SK-N-SH treated with all-trans-retinoic acid at 6 μM for 48 hours (cell line): Measurements from ENCODE around the gene KAT7.

Experiments
- ATAC-seq: fragments of 200-7000 bp; cut with Tn5 transposase; 3 replicates; pipeline ENCODE4 v1.9.1; 2020; ENCODE audit warnings: mild to moderate bottlenecking, moderate library complexity
- ARNTL ChIP-seq: fragments of 450-650 bp; formaldehyde crosslinking; IDR thresholded peaks from 2 replicates; pipeline ENCODE4 v1.5.0; 2020; ENCODE audit warnings: low read depth, mild to moderate bottlenecking, moderate library complexity, borderline replicate concordance
- BACH2 ChIP-seq: fragments of 250-450 bp; sonication (Bioruptor Pico); IDR thresholded peaks from 2 replicates; pipeline ENCODE4 v1.9.0; 2021; ENCODE audit warnings: mild to moderate bottlenecking, borderline replicate concordance
- CSRNP3 ChIP-seq: fragments of 250-450 bp; sonication (Bioruptor Pico); IDR thresholded peaks from 2 replicates; pipeline ENCODE4 v1.5.1; 2021; ENCODE audit warnings: mild to moderate bottlenecking, moderate library complexity
- ESRRG ChIP-seq: fragments of 250-450 bp; sonication (Bioruptor Pico); IDR thresholded peaks from 2 replicates; pipeline ENCODE4 v1.6.1; 2021; ENCODE audit warnings: mild to moderate bottlenecking
- GLIS3 ChIP-seq: fragments of 250-450 bp; sonication (Bioruptor Pico); IDR thresholded peaks from 2 replicates; pipeline ENCODE4 v1.5.0; 2020; ENCODE audit warnings: mild to moderate bottlenecking, moderate library complexity
- ISL1 ChIP-seq: fragments of 250-450 bp; sonication (Bioruptor Pico); IDR thresholded peaks from 2 replicates; pipeline ENCODE4 v2.1.2; 2022; ENCODE audit warnings: mild to moderate bottlenecking, moderate library complexity
- OSR1 ChIP-seq: fragments of 250-450 bp; sonication (Bioruptor Pico); IDR thresholded peaks from 2 replicates; pipeline ENCODE4 v1.8.0; 2022; ENCODE audit warnings: moderate library complexity, mild to moderate bottlenecking, inconsistent platforms
- PATZ1 ChIP-seq: fragments of 250-450 bp; sonication (Bioruptor Pico); IDR thresholded peaks from 2 replicates; pipeline ENCODE4 v1.8.0; 2020; ENCODE audit warnings: mild to moderate bottlenecking, moderate library complexity, borderline replicate concordance
- POU6F1 ChIP-seq: fragments of 250-450 bp; sonication (Bioruptor Pico); IDR thresholded peaks from 2 replicates; pipeline ENCODE4 v1.8.0; 2021; ENCODE audit warnings: low read depth, mild to moderate bottlenecking, moderate library complexity, borderline replicate concordance
- PPARA ChIP-seq: fragments of 250-450 bp; sonication (Bioruptor Pico); IDR thresholded peaks from 2 replicates; pipeline ENCODE4 v1.5.0; 2020; ENCODE audit warnings: mild to moderate bottlenecking, borderline replicate concordance
- SNAI2 ChIP-seq: fragments of 250-450 bp; sonication (Bioruptor Pico); IDR thresholded peaks from 2 replicates; pipeline ENCODE4 v1.5.0; 2020; ENCODE audit warnings: mild to moderate bottlenecking, moderate library complexity
- TCF4 ChIP-seq: fragments of 250-450 bp; sonication (Bioruptor Pico); IDR thresholded peaks from 2 replicates; pipeline ENCODE4 v1.8.0; 2021; ENCODE audit warnings: mild to moderate bottlenecking, moderate library complexity, borderline replicate concordance
- TOX ChIP-seq: fragments of 250-450 bp; sonication (Bioruptor Pico); IDR thresholded peaks from 2 replicates; pipeline ENCODE4 v1.8.0; 2021; ENCODE audit warnings: mild to moderate bottlenecking, moderate library complexity, borderline replicate concordance
- ZC3H10 ChIP-seq: fragments of 250-450 bp; sonication (Bioruptor Pico); IDR thresholded peaks from 2 replicates; pipeline ENCODE4 v1.5.1; 2021; ENCODE audit warnings: mild to moderate bottlenecking, moderate library complexity
- ZFP3 ChIP-seq: fragments of 250-450 bp; sonication (Bioruptor Pico); IDR thresholded peaks from 2 replicates; pipeline ENCODE4 v1.5.0; 2020; ENCODE audit warnings: mild to moderate bottlenecking, moderate library complexity
- ZFP30 ChIP-seq: fragments of 450-650 bp; formaldehyde crosslinking; IDR thresholded peaks from 2 replicates; pipeline ENCODE4 v1.5.0; 2022; ENCODE audit warnings: mild to moderate bottlenecking, moderate library complexity
- ZNF565 ChIP-seq: fragments of 450-650 bp; formaldehyde crosslinking; conservative IDR thresholded peaks from 2 replicates; pipeline ENCODE4 v1.5.0; 2020; ENCODE audit warnings: low read depth, mild to moderate bottlenecking, moderate library complexity
- ZNF70 ChIP-seq: fragments of 450-650 bp; formaldehyde crosslinking; IDR thresholded peaks from 2 replicates; pipeline ENCODE4 v1.5.0; 2020; ENCODE audit warnings: mild to moderate bottlenecking, moderate library complexity
- ZNF8 ChIP-seq: fragments of 450-650 bp; formaldehyde crosslinking; IDR thresholded peaks from 2 replicates; pipeline ENCODE4 v1.5.0; 2020; ENCODE audit warnings: mild to moderate bottlenecking, moderate library complexity
- TF ChIP-seq, protein P1 (sequence below): fragments of 250-450 bp; sonication (Bioruptor Pico); IDR thresholded peaks from 2 replicates; pipeline ENCODE4 v1.5.1; 2020; ENCODE audit warnings: low read depth, mild to moderate bottlenecking, moderate library complexity

The KAT7 gene

DNA sequence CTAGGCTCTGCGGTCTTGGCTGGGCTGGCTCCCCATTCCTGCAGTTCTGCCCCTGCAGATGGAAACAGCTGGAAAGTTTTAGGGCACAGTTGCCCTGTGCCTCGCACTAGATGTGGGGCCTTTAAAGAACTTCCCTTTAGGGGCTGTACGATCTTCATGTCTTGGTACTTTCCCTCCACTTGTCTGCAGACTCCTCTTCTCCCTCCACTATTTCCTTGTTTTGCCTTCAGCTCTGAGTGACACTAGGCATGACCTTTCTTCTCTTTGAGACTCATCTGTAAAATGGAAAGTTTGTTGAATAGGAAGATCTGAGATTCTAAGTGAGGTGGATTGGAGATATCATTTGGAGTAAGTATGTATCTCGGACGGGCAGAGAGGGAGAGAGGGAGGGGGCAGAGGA is 65.6 kb downstream of the KAT7 start (continued):
- no peak for TF ChIP-seq GLIS3
- TF ChIP-seq ISL1 (CRISPR knock-in tag), result no peak
- no peak for TF ChIP-seq TOX (CRISPR knock-in tag)
- no peak for TF ChIP-seq ZFP3 (CRISPR knock-in tag)
- no peak for TF ChIP-seq PPARA (CRISPR knock-in tag)
- TF ChIP-seq, all 23 proteins: peak for 0

GRCh38 chr17:49858796-49859195 is 70.3 kb downstream of the KAT7 start:
- TF ChIP-seq OSR1 (CRISPR knock-in tag), result no peak
- TF ChIP-seq PATZ1 (CRISPR knock-in tag), result no peak
- no peak for TF ChIP-seq POU6F1 (CRISPR knock-in tag)
- TF ChIP-seq TCF4 (CRISPR knock-in tag), result no peak
- TF ChIP-seq ZNF70 (CRISPR knock-in tag), result no peak
- TF ChIP-seq ZFP30 (CRISPR knock-in tag), result no peak
- no peak for TF ChIP-seq ARNTL (CRISPR knock-in tag)
- no peak for TF ChIP-seq ESRRG (CRISPR knock-in tag)
- no peak for TF ChIP-seq BACH2 (CRISPR knock-in tag)
- TF ChIP-seq TOX (CRISPR knock-in tag), result no peak
- no peak for TF ChIP-seq GLIS3
- no peak for TF ChIP-seq ZNF8
- no peak for TF ChIP-seq ISL1 (CRISPR knock-in tag)
- TF ChIP-seq ZFP3 (CRISPR knock-in tag), result no peak
- TF ChIP-seq, protein P1, sequence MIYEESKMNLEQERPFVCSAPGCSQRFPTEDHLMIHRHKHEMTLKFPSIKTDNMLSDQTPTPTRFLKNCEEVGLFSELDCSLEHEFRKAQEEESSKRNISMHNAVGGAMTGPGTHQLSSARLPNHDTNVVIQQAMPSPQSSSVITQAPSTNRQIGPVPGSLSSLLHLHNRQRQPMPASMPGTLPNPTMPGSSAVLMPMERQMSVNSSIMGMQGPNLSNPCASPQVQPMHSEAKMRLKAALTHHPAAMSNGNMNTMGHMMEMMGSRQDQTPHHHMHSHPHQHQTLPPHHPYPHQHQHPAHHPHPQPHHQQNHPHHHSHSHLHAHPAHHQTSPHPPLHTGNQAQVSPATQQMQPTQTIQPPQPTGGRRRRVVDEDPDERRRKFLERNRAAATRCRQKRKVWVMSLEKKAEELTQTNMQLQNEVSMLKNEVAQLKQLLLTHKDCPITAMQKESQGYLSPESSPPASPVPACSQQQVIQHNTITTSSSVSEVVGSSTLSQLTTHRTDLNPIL (CRISPR knock-in tag), result no peak
- TF ChIP-seq ZNF565 (CRISPR knock-in tag), result no peak
- TF ChIP-seq SNAI2 (CRISPR knock-in tag), result no peak
- no peak for TF ChIP-seq ZC3H10 (CRISPR knock-in tag)
- TF ChIP-seq CSRNP3 (CRISPR knock-in tag), result no peak
- TF ChIP-seq, all 23 proteins: peak for 0
- ATAC-seq, result no peak

- peak; percentile 9; the same call in 1 of the 3 replicates for ATAC-seq
- TF ChIP-seq BACH2 (CRISPR knock-in tag), result no peak
- TF ChIP-seq, protein P1 (CRISPR knock-in tag), result no peak
- no peak for TF ChIP-seq ZNF8
Observed at GRCh38 chr17:49859991-49860953, 71.8 kb downstream of the KAT7 start.
